Measurements from ENCODE around the gene DTX2. TPM values are rescaled to one million over a fixed set of nuclear protein-coding genes. Genes with fewer than 3 reads are reported as not detected.

DTX2 gene
- 10 to 100 TPM in 1 of 2 donors, 1 to 10 TPM in 1; 9.6 to 10.7 TPM for total RNA-seq

GRCh38 chr7:76461464-76462101 lies at the start of gene DTX2:
Gene DTX2 (plus strand): TSS chr7:76461709. CDS start chr7:76480510, 18,801 bp downstream.

GRCh38 chr7:76424413-76425111 lies 36.9 kb upstream of the DTX2 start, which contains the start of gene ZP3:
Gene ZP3 (plus strand): TSS chr7:76424950. CDS start chr7:76424965, 15 bp downstream.

GRCh38 chr7:76509931-76510877 lies 48.7 kb downstream of the DTX2 start, which contains the start of gene UPK3B:
Gene UPK3B (plus strand): TSS chr7:76510552. CDS start chr7:76510653, 101 bp downstream.

GRCh38 chr7:76543197-76543596 lies 81.7 kb downstream of the DTX2 start, which contains the start of gene SPDYE16:
Gene SPDYE16 (minus strand): TSS chr7:76543297. CDS start chr7:76541459, 1,838 bp downstream.

Small RNA genes lying within 50 kb of the gene (small RNA-seq; reads per million reads assigned to genes)
- gene RF00019, result 0 reads per million in 2 donors

Other genes with a start within 250 kb of the DTX2 start
- gene HSPB1, start 159.0 kb upstream of the DTX2 start, total RNA-seq, result 10 to 100 TPM; 67.8 to 76.3 TPM
- 100 to 1,000 TPM in 1 of 2 donors, 10 to 100 TPM in 1; 98.4 to 144 TPM for gene YWHAG, start 102.7 kb upstream of the DTX2 start, total RNA-seq
- gene SSC4D, start 52.0 kb upstream of the DTX2 start, total RNA-seq, result under 1 TPM; 0.33 to 0.69 TPM
- gene ZP3, start 36.8 kb upstream of the DTX2 start, total RNA-seq, result 1 to 10 TPM; 1.3 to 2.8 TPM
- not detected for gene UPK3B, start 48.8 kb downstream of the DTX2 start, total RNA-seq
- gene SPDYE16, start 81.6 kb downstream of the DTX2 start, total RNA-seq, result not detected
- gene POMZP3, start 165.6 kb downstream of the DTX2 start, total RNA-seq, result 1 to 10 TPM; 6.9 to 7.3 TPM